Keratinocyte (primary cell): ENCODE results near the gene TMOD3. TPM values are rescaled to one million over a fixed set of nuclear protein-coding genes. Genes with fewer than 3 reads are reported as not detected.

Experiments
- DNase-seq: peaks from one replicate; pipeline ENCODE4 v3.0.0-alpha.2; 2011; ENCODE audit warnings: low read depth, missing footprints, low spot score
- FAIRE-seq: peaks from 2 replicates; lab custom pipeline; 2011; peaks lifted over from hg19 to GRCh38; lab: Jason Lieb, UNC
- H2AFZ ChIP-seq: 2 replicates; pipeline ENCODE4 v1.6.0; 2012; ENCODE audit warnings: low read length, control low read depth, inconsistent platforms; ENCODE audit not compliant: control insufficient read depth
- H3K27ac ChIP-seq: 2 replicates; pipeline ENCODE4 v1.5.1; 2011; ENCODE audit warnings: low read length; ENCODE audit not compliant: control insufficient read depth, insufficient read depth
- H3K27me3 ChIP-seq: 3 replicates; pipeline ENCODE4 v1.6.0; 2011; ENCODE audit warnings: low read length; ENCODE audit not compliant: control insufficient read depth, insufficient read depth; ENCODE audit errors: extremely low read depth
- H3K36me3 ChIP-seq, 2 experiments: 2 replicates in 1 of 2; 3 replicates in 1 of 2; pipeline ENCODE4 v1.5.1; 2011; ENCODE audit warnings: low read length in 2 of 2, mild to moderate bottlenecking in 1 of 2; ENCODE audit not compliant: control insufficient read depth in 2 of 2, insufficient read depth in 2 of 2; ENCODE audit errors: extremely low read depth in 1 of 2
- H3K4me1 ChIP-seq: 3 replicates; pipeline ENCODE4 v1.5.1; 2011; ENCODE audit warnings: low read length; ENCODE audit not compliant: control insufficient read depth, insufficient read depth; ENCODE audit errors: extremely low read depth
- H3K4me2 ChIP-seq: 3 replicates; pipeline ENCODE4 v1.6.0; 2011; ENCODE audit warnings: low read depth, low read length; ENCODE audit not compliant: control insufficient read depth, insufficient read depth; ENCODE audit errors: extremely low read depth
- H3K4me3 ChIP-seq, 3 experiments: fragments of 200-600 bp in 1 of 3; sonication (generic) in 1 of 3; 2 replicates in 2 of 3; 3 replicates in 1 of 3; pipeline ENCODE4 v1.5.1; 2011 to 2016; ENCODE audit warnings: low read length in 3 of 3, mild to moderate bottlenecking in 3 of 3, control low read depth in 2 of 3, inconsistent platforms in 1 of 3, low read depth in 1 of 3, mixed read lengths in 1 of 3, mixed run types in 1 of 3, moderate library complexity in 1 of 3; ENCODE audit not compliant: control insufficient read depth in 2 of 3, insufficient read depth in 2 of 3; ENCODE audit errors: extremely low read depth in 1 of 3
- H3K79me2 ChIP-seq: 2 replicates; pipeline ENCODE4 v1.6.0; 2012; ENCODE audit warnings: low read length; ENCODE audit not compliant: control insufficient read depth, insufficient read depth
- H3K9ac ChIP-seq: 3 replicates; pipeline ENCODE4 v1.6.0; 2011; ENCODE audit warnings: low read length; ENCODE audit not compliant: control insufficient read depth, insufficient read depth; ENCODE audit errors: extremely low read depth
- H3K9me1 ChIP-seq: 3 replicates; pipeline ENCODE4 v1.6.0; 2011; ENCODE audit warnings: low read length; ENCODE audit not compliant: control insufficient read depth, insufficient read depth; ENCODE audit errors: extremely low read depth
- H3K9me3 ChIP-seq: 2 replicates; pipeline ENCODE4 v1.5.1; 2012; ENCODE audit warnings: low read depth, low read length; ENCODE audit not compliant: control insufficient read depth
- H4K20me1 ChIP-seq: 3 replicates; pipeline ENCODE4 v1.6.0; 2011; ENCODE audit warnings: low read length; ENCODE audit not compliant: control insufficient read depth, insufficient read depth; ENCODE audit errors: extremely low read depth
- EZH2 ChIP-seq: IDR thresholded peaks from one replicate; pipeline ENCODE4 v1.6.1; 2012; ENCODE audit warnings: inconsistent platforms, mild to moderate bottlenecking, low read length, moderate library complexity
- dilution Hi-C: fragments of 300-500 bp; cut with MboI; formaldehyde crosslinking; loops from one replicate; pipeline ENCODE4 v1.7.0; 2020; ENCODE audit warnings: low sequenced_read_pairs; ENCODE audit not compliant: extremely low pct_ligation_motif_present
- polyA plus RNA-seq, 5 experiments: library from polyadenylated mRNA; depleted of rRNA in 3 of 5; stranded (reverse) in 3 of 5; stranded (forward) in 1 of 5; unstranded in 1 of 5; fragments of >200 nt; gene quantifications; 1 replicate in 1 of 5; 2 replicates in 3 of 5; 3 replicates in 1 of 5; pipeline versions ENCODE4 v1.2.1 to v1.2.3, GENCODE V29; 2011 to 2012; ENCODE audit warnings: missing spikeins in 2 of 5, low read depth in 1 of 5, low replicate concordance in 1 of 5
- TF ChIP-seq, protein P1 (sequence below), 3 experiments: IDR thresholded peaks in 1 of 3; conservative IDR thresholded peaks in 1 of 3; optimal IDR thresholded peaks in 1 of 3; 2 replicates in 2 of 3; 3 replicates in 1 of 3; pipeline versions ENCODE3 to v1.5.1; 2011; ENCODE audit warnings: low read length in 3 of 3, mild to moderate bottlenecking in 3 of 3, moderate library complexity in 2 of 3, control low read depth in 1 of 3, inconsistent platforms in 1 of 3; ENCODE audit not compliant: insufficient read depth in 2 of 3; ENCODE audit errors: extremely low read depth in 1 of 3

TMOD3 gene
- polyA plus RNA-seq, 1 donor (not counting 4 experiments of a cell fraction or from before 2014, with no cell fraction given), result 100 TPM

DNA sequence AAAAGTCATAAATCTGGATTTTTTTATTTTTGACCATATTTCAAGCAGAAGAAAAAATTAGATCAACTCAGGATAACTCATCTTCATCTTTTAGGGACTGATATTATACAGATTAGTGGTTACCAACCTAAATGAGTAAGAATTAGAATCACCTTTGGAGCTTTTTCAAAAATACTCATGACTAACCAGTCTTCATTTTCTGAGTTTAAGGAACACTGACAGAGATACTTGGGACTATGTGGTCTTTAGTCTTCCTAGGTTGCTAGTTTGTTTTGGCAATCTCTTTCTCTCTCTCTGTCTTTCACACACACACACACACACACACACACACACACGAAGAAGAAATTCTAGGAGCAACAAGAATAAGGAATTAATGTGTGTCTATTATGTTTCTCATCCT is 50.1 kb downstream of the TMOD3 start:
- dilution Hi-C loops, result no loop called here
- H3K27ac ChIP-seq, result peak overlapping the region; percentile 80
- H3K27me3 ChIP-seq, result no peaks in the 10 kb centered on the region
- peaks cover 4 to 6% of the 10 kb centered on the region in 2 experiments for H3K36me3 ChIP-seq
- TF ChIP-seq, protein P1, sequence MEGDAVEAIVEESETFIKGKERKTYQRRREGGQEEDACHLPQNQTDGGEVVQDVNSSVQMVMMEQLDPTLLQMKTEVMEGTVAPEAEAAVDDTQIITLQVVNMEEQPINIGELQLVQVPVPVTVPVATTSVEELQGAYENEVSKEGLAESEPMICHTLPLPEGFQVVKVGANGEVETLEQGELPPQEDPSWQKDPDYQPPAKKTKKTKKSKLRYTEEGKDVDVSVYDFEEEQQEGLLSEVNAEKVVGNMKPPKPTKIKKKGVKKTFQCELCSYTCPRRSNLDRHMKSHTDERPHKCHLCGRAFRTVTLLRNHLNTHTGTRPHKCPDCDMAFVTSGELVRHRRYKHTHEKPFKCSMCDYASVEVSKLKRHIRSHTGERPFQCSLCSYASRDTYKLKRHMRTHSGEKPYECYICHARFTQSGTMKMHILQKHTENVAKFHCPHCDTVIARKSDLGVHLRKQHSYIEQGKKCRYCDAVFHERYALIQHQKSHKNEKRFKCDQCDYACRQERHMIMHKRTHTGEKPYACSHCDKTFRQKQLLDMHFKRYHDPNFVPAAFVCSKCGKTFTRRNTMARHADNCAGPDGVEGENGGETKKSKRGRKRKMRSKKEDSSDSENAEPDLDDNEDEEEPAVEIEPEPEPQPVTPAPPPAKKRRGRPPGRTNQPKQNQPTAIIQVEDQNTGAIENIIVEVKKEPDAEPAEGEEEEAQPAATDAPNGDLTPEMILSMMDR (optimal IDR thresholded peaks at IDR 0.05 in 1 of 3, IDR thresholded peaks at IDR 0.05 in 1 of 3, conservative IDR thresholded peaks at IDR 0.05 in 1 of 3; ENCODE audit: extremely low read depth in 1 of 3, insufficient read depth in 2 of 3, low read length in 3 of 3), result no peak
- no peak for TF ChIP-seq EZH2
- FAIRE-seq (peak; percentile 62), DNase-seq (no peak)
- no peak overlapping the region for H3K4me3 ChIP-seq
- no peaks in the 10 kb centered on the region for H3K9me3 ChIP-seq
- no peaks in the 10 kb centered on the region for H3K9me1 ChIP-seq
- H3K4me1 ChIP-seq, result peaks cover 65% of the 10 kb centered on the region
- no peak overlapping the region for H3K9ac ChIP-seq
- H2AFZ ChIP-seq, result no peak overlapping the region
- peaks cover 72% of the 10 kb centered on the region for H3K79me2 ChIP-seq
- H4K20me1 ChIP-seq, result no peaks in the 10 kb centered on the region
- peak overlapping the region; percentile 36 for H3K4me2 ChIP-seq

DNA sequence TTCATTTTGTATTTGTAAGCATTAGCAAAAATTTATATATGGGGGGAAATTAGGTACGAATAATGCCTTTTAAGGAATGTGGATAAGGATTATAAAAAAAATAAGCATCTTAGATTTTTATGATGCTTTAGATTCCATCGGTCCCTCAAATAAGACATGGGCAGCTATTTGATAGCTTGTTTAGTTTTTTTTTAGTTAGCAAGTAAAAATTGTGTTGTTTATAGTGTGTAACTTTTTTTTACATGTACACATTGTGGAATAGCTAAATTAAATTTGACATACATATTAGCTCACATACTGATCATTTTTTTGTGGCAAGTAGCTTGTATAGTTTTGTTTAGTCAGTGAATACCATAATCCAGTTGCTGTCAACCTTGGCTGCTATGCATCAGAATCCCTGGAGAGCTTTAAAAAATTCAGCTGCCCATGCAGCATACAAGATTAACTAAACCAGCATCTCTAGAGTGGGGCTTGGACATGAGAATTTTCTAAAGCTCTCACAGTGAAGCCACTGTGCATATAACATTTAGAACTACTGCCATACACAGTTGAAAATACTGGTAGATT is 53.9 kb downstream of the TMOD3 start:
- no peak overlapping the region for H3K4me2 ChIP-seq
- no peaks in the 10 kb centered on the region for H3K27me3 ChIP-seq
- no peak overlapping the region for H3K9ac ChIP-seq
- TF ChIP-seq, protein P1 (optimal IDR thresholded peaks at IDR 0.05 in 1 of 3, IDR thresholded peaks at IDR 0.05 in 1 of 3, conservative IDR thresholded peaks at IDR 0.05 in 1 of 3; ENCODE audit: extremely low read depth in 1 of 3, insufficient read depth in 2 of 3, low read length in 3 of 3), result no peak
- TF ChIP-seq EZH2, result no peak
- no peak overlapping the region for H3K27ac ChIP-seq
- no peak overlapping the region for H2AFZ ChIP-seq
- H4K20me1 ChIP-seq, result peaks cover 3% of the 10 kb centered on the region
- dilution Hi-C loops, result no loop called here
- no peaks in the 10 kb centered on the region for H3K9me1 ChIP-seq
- no peak for FAIRE-seq
- H3K9me3 ChIP-seq, result no peaks in the 10 kb centered on the region
- peaks cover 42% of the 10 kb centered on the region for H3K4me1 ChIP-seq
- no peak for DNase-seq
- H3K4me3 ChIP-seq, result no peak overlapping the region
- H3K36me3 ChIP-seq, result peaks cover 0 to 10% of the 10 kb centered on the region in 2 experiments
- peaks cover 84% of the 10 kb centered on the region for H3K79me2 ChIP-seq
